PC-3 (cell line): ENCODE results near the gene SDK1. TPM values are rescaled to one million over a fixed set of nuclear protein-coding genes. Genes with fewer than 3 reads are reported as not detected.

Experiments used
- ATAC-seq: fragments of 200-7000 bp; cut with Tn5 transposase; 2 replicates; pipeline ENCODE4 v1.9.1; 2020; ENCODE audit warnings: mild to moderate bottlenecking, moderate library complexity
- BruUV-seq: library from RNA; stranded (reverse); fragments of 400-500 nt; replicated peaks from 2 replicates; lab custom pipeline; 2021; lab: Mats Ljungman, UMichigan
- CTCF ChIA-PET: fragments of 300-600 bp; sonication (Branson Sonifier 250); formaldehyde crosslinking; loops from one replicate; lab custom pipeline; 2022; ENCODE audit warnings: antibody characterized with exemption; lab: Charles Lee
- POLR2A ChIA-PET: fragments of 300-600 bp; sonication (Branson Sonifier 250); formaldehyde crosslinking; loops from one replicate; lab custom pipeline; 2022; ENCODE audit warnings: antibody characterized with exemption; ENCODE audit not compliant: unreplicated experiment; lab: Charles Lee
- DNase-seq: peaks from one replicate; pipeline ENCODE4 v3.0.0-alpha.2; 2015
- H2AFZ ChIP-seq: fragments of 300-600 bp; sonication (generic); 2 replicates; pipeline ENCODE4 v1.6.0; 2016; ENCODE audit warnings: antibody characterized with exemption, low read length
- H3F3A ChIP-seq: fragments of 300-600 bp; sonication (generic); one replicate; pipeline ENCODE4 v1.6.0; 2017; ENCODE audit warnings: antibody characterized with exemption, low read length, control low read depth, mild to moderate bottlenecking; ENCODE audit not compliant: unreplicated experiment
- H3K27ac ChIP-seq: fragments of 300-600 bp; sonication (generic); 2 replicates; pipeline ENCODE4 v1.5.1; 2016; ENCODE audit warnings: mild to moderate bottlenecking, low read length
- H3K27me3 ChIP-seq: fragments of 300-600 bp; sonication (generic); 2 replicates; pipeline ENCODE4 v1.6.1; 2016; ENCODE audit warnings: low read length, mixed read lengths
- H3K36me3 ChIP-seq: fragments of 300-600 bp; sonication (generic); 2 replicates; pipeline ENCODE4 v1.6.1; 2016; ENCODE audit warnings: low read depth, mixed run types, low read length, mixed read lengths
- H3K4me1 ChIP-seq: fragments of 300-600 bp; sonication (generic); 2 replicates; pipeline ENCODE4 v1.5.1; 2016; ENCODE audit warnings: low read length; ENCODE audit not compliant: insufficient read depth
- H3K4me2 ChIP-seq: fragments of 300-600 bp; sonication (generic); 2 replicates; pipeline ENCODE4 v1.6.0; 2016; ENCODE audit warnings: low read length
- H3K4me3 ChIP-seq: fragments of 300-600 bp; sonication (generic); 2 replicates; pipeline ENCODE4 v1.5.1; 2016; ENCODE audit warnings: mild to moderate bottlenecking, low read length, mixed read lengths
- H3K79me2 ChIP-seq: fragments of 300-600 bp; sonication (generic); 2 replicates; pipeline ENCODE4 v1.6.1; 2017; ENCODE audit warnings: low read length, mixed read lengths
- H3K9ac ChIP-seq: fragments of 300-600 bp; sonication (generic); 2 replicates; pipeline ENCODE4 v1.6.0; 2016; ENCODE audit warnings: mild to moderate bottlenecking, low read length
- H3K9me2 ChIP-seq: fragments of 300-600 bp; sonication (generic); replicated peaks from 2 replicates; pipeline ENCODE4 v1.6.1; 2016; ENCODE audit warnings: mixed run types, low read length, mixed read lengths
- H3K9me3 ChIP-seq: fragments of 300-600 bp; sonication (generic); 2 replicates; pipeline ENCODE4 v1.6.1; 2016; ENCODE audit warnings: low read length, mixed read lengths
- H4K20me1 ChIP-seq: fragments of 300-600 bp; sonication (generic); 2 replicates; pipeline ENCODE4 v1.6.1; 2016; ENCODE audit warnings: low read length, mixed read lengths
- CTCF ChIP-seq: fragments of 300-600 bp; sonication (generic); conservative IDR thresholded peaks from 2 replicates; pipeline ENCODE4 v1.5.1; 2017; ENCODE audit warnings: antibody characterized with exemption, low read depth, mild to moderate bottlenecking, low read length
- EZH2 ChIP-seq: fragments of 300-600 bp; sonication (generic); IDR thresholded peaks from one replicate; pipeline ENCODE4 v1.6.1; 2017; ENCODE audit warnings: antibody characterized with exemption, mild to moderate bottlenecking, low read length; ENCODE audit not compliant: unreplicated experiment
- EZH2phosphoT487 ChIP-seq: fragments of 300-600 bp; sonication (generic); IDR thresholded peaks from 2 replicates; pipeline ENCODE4 v1.6.1; 2018; ENCODE audit warnings: mild to moderate bottlenecking, antibody characterized with exemption, low read length, borderline replicate concordance
- intact Hi-C: fragments of 100-400 bp; cut with micrococcal nuclease; formaldehyde crosslinking; loops from 2 replicates; pipeline ENCODE4 v1.9.0; 2023
- total RNA-seq: library from RNA; depleted of rRNA; stranded (reverse); fragments of >200 nt; gene quantifications from 2 replicates; pipeline ENCODE4 v1.2.3, GENCODE V29; 2014

SDK1 gene
- total RNA-seq, 1 experiment from 2014 or later: 2.8 TPM

DNA sequence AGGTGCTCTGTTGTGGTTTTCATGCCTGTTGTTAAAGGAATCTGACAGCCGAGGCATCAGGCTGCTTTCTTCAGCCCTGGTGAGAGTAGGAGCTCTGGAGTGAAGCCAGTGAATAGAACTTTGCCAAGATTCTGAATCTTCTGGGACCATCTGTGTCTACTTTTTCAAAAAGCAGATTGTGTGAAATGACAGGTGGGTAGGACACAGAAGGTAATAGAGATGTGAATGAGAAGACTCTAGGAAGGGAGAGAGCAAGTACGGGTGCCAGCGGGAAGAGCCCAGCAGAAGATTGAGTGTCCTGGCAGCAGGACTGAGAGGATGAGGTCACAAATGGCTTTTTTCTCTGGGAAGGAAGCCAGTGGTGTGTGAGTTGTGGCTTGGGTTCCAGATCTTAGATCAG is 429.2 kb downstream of the SDK1 start:
- Histone ChIP-seq H3K9me2 (no peaks in the 10 kb centered on the region), H3K9me3 (no peaks in the 10 kb centered on the region), H3K9ac (no peak overlapping the region), H3K4me1 (no peaks in the 10 kb centered on the region), H3F3A (no peaks in the 10 kb centered on the region), H3K4me3 (no peak overlapping the region), H3K4me2 (no peak overlapping the region), H3K27me3 (no peaks in the 10 kb centered on the region), H3K79me2 (no peaks in the 10 kb centered on the region), H3K36me3 (no peaks in the 10 kb centered on the region), H4K20me1 (no peaks in the 10 kb centered on the region), H3K27ac (no peak overlapping the region), H2AFZ (no peak overlapping the region)
- DNase-seq: no peak
- ChIA-PET POLR2A (no interaction called here), CTCF (no interaction called here)
- ATAC-seq: no peak
- BruUV-seq: no TSS peak
- TF ChIP-seq EZH2 (no peak), EZH2phosphoT487 (no peak), CTCF (no peak)
- intact Hi-C loops: no loop called here

- no peak overlapping the region for H3K4me2 ChIP-seq
- DNase-seq (no peak), ATAC-seq (no peak)
- intact Hi-C loops: no loop called here
- H3K4me3 ChIP-seq: no peak overlapping the region
- H4K20me1 ChIP-seq: no peaks in the 10 kb centered on the region
- no TSS peak for BruUV-seq
- no peaks in the 10 kb centered on the region for H3F3A ChIP-seq
- ChIA-PET CTCF (no interaction called here), POLR2A (no interaction called here)
- no peaks in the 10 kb centered on the region for H3K4me1 ChIP-seq
- no peaks in the 10 kb centered on the region for H3K79me2 ChIP-seq
- no peak for TF ChIP-seq CTCF
- no peak for TF ChIP-seq EZH2
- TF ChIP-seq EZH2phosphoT487: no peak
- no peaks in the 10 kb centered on the region for H3K9me2 ChIP-seq
- no peak overlapping the region for H3K9ac ChIP-seq
- H3K9me3 ChIP-seq: no peaks in the 10 kb centered on the region
- no peak overlapping the region for H3K27ac ChIP-seq
- no peaks in the 10 kb centered on the region for H3K27me3 ChIP-seq
- no peaks in the 10 kb centered on the region for H3K36me3 ChIP-seq
- H2AFZ ChIP-seq: no peak overlapping the region
Measured at GRCh38 chr7:3732395-3733005, 431.4 kb downstream of the SDK1 start.

GRCh38 chr7:3733541-3734140 is 432.6 kb downstream of the SDK1 start:
- Histone ChIP-seq H3K27ac (no peak overlapping the region), H3F3A (no peaks in the 10 kb centered on the region), H3K79me2 (no peaks in the 10 kb centered on the region), H4K20me1 (no peaks in the 10 kb centered on the region), H3K27me3 (no peaks in the 10 kb centered on the region), H3K4me3 (no peak overlapping the region), H3K4me2 (no peak overlapping the region), H3K9ac (no peak overlapping the region), H3K36me3 (no peaks in the 10 kb centered on the region), H3K9me3 (0 out of 2 replicates have a peak, but pooled peaks cover 6% of the 10 kb centered on the region), H2AFZ (no peak overlapping the region), H3K4me1 (no peaks in the 10 kb centered on the region), H3K9me2 (no peaks in the 10 kb centered on the region)
- intact Hi-C loops: no loop called here
- CTCF ChIA-PET: no interaction called here
- POLR2A ChIA-PET: no interaction called here
- ATAC-seq (no peak), DNase-seq (no peak)
- no TSS peak for BruUV-seq
- no peak for TF ChIP-seq EZH2phosphoT487
- no peak for TF ChIP-seq EZH2
- no peak for TF ChIP-seq CTCF
